HG03066 (cell line): Measurements from ENCODE around the gene GRK1.
"Not testable (repeated sequence)": the region's sequence is repeated elsewhere in the genome, so short reads cannot be mapped to it uniquely, and the experiment has no call there.

Experiments
- ATAC-seq: cut with Tn5 transposase; IDR thresholded peaks from one replicate; pipeline ENCODE4 v1.9.1; 2021; ENCODE audit warnings: low read depth; ENCODE audit not compliant: unreplicated experiment

GRK1 gene

DNA sequence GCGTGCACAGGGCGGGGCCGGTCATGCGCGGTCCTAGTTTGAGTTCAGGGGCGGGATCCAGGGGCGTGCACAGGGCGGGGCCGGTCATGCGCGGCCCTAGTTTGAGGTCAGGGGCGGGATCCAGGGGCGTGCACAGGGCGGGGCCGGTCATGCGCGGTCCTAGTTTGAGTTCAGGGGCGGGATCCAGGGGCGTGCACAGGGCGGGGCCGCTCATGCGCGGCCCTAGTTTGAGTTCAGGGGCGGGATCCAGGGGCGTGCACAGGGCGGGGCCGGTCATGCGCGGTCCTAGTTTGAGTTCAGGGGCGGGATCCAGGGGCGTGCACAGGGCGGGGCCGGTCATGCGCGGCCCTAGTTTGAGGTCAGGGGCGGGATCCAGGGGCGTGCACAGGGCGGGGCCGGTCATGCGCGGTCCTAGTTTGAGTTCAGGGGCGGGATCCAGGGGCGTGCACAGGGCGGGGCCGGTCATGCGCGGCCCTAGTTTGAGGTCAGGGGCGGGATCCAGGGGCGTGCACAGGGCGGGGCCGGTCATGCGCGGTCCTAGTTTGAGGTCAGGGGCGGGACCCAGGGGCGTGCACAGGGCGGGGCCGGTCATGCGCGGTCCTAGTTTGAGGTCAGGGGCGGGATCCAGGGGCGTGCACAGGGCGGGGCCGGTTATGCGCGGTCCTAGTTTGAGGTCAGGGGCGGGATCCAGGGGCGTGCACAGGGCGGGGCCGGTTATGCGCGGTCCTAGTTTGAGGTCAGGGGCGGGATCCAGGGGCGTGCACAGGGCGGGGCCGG, 58.5 kb downstream of the GRK1 start:
- ATAC-seq = not testable (repeated sequence)

DNA sequence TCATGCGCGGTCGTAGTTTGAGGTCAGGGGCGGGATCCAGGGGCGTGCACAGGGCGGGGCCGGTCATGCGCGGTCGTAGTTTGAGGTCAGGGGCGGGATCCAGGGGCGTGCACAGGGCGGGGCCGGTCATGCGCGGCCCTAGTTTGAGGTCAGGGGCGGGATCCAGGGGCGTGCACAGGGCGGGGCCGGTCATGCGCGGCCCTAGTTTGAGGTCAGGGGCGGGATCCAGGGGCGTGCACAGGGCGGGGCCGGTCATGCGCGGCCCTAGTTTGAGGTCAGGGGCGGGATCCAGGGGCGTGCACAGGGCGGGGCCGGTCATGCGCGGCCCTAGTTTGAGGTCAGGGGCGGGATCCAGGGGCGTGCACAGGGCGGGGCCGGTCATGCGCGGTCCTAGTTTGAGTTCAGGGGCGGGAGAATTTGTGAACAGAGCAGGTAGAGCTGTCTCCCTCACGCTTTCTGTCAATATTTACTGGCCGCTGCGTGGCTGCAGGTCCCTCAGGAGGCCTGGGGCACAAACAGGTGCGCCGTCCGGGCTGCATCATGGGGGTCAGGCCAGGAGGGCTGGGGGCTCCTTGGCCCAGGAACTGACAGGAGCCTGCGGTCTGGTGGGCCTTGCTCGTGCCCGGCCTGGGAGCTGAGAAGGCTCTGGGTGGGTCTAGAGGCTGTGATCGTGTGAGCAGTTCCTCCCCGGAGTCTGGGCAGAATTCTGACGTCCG, 59.2 kb downstream of the GRK1 start:
- not testable (repeated sequence) for ATAC-seq

DNA sequence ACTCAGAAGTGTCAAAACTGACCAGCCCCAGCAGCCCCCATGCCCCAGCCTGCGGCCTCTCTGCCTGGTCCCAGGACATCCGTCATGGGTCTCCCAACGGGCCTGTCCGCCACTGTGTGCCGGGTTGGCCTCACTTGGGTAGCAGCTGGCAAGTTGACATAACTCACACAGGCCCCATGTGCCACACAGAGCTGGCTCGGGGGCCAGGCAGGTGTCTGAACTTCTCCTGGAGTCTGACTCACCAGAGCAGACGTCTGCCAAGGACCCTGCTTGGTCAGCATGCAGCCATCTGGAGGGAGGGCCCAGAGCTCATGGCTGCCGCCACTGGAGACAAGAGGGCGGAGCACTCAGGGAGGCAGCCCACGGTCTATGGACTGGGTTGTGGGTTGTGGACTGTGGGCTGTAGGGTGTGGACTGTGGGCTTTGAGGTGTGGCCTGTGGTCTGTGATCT, 60.0 kb downstream of the GRK1 start:
- no peak for ATAC-seq

DNA sequence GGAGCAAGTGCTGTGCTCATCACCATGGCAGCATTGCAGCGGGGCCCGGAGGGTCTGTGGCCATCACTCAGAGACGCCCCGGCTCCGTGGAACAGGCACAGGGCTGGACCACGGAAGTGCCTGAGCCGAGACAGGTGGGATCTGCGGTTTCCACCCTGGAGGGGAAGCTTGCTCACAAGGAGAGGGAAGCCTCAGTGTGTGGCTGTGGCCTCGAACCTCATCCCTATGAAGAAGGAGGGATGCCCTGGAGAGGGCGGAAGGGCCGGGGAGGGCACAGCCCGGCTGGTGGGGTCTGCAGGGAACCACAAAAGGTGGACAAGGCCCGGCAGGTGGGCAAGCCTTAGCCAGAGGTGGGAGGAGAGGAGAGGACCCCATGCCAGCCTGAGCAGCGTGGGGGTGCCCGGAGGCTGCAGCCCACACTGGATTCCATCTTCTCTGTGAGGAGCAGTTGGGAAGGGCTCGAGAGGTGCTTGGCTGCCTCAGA, 61.6 kb downstream of the GRK1 start:
- no peak for ATAC-seq

DNA sequence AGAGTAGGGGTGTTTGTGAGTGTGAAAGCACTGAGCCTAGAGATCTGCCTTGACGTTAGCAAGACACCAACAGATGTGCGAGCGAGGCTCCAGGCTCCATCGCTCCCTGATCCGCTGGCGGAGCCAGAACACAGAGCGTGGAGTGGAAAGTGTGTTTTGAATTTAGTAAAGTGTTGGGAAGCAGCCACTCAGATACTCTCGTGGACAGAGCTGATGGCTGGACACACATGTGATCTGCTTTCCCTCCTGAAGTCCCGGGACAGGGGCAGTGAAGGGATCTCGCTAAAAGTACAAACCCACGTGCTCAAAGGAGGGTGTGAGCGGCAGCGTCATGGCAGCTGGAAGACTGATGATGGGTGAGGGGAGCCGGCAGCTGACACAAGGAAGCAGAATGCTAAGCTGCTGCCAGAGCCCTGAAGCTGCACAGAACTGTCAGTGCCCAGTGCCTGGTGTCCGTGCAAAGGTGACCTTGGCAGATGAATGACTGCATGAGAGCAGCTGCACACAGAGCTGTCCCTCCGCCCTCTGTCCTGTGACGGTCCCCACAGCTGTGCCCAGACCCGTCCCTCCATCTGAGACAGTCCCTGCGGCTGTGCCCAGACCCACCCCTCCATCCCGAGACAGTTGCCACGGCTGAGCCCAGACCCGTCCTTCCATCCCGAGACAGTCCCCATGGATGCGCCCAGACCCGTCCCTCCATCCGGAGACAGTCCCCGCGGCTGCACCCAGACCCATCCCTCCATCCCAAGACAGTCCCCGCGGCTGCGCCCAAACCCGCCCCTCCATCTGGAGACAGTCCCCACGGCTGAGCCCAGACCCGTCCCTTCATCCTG, 62.4 kb downstream of the GRK1 start:
- ATAC-seq = no peak

DNA sequence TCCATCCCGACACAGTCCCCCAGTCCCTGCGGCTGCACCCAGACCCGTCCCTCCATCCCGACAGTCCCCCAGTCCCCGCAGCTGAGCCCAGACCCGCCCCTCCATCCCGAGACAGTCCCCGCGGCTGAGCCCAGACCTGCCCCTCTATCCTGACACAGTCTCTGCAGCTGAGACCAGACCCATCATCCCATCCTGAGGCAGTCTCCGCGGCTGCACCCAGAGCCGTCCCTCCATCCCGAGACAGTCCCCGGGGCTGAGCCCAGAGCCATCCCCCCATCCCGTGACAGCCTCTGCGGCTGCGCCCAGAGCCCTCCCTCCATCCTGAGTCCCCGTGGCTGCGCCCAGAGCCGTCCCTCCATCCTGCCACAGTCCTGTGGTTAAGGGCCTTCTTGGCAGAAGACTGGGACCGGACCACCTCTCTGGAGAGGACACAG, 63.3 kb downstream of the GRK1 start:
- ATAC-seq = no peak

DNA sequence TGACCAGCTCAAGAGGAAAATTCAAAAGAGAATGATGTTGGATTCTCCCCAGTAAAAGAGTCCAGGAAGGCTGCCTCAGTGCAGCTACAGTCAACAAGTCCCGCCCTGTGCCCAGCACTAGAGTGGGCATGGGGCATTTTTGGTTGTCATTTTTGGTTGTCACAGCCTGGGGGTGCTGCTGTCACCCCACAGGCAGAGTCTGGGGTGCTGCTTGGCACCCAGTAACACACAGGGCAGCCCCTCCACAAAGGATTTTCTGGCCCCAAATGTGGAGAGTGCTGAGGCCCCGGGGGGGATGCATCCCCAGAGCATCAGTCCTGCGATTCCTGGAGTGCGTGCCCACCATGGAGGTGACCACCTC, 63.8 kb downstream of the GRK1 start:
- ATAC-seq = no peak

DNA sequence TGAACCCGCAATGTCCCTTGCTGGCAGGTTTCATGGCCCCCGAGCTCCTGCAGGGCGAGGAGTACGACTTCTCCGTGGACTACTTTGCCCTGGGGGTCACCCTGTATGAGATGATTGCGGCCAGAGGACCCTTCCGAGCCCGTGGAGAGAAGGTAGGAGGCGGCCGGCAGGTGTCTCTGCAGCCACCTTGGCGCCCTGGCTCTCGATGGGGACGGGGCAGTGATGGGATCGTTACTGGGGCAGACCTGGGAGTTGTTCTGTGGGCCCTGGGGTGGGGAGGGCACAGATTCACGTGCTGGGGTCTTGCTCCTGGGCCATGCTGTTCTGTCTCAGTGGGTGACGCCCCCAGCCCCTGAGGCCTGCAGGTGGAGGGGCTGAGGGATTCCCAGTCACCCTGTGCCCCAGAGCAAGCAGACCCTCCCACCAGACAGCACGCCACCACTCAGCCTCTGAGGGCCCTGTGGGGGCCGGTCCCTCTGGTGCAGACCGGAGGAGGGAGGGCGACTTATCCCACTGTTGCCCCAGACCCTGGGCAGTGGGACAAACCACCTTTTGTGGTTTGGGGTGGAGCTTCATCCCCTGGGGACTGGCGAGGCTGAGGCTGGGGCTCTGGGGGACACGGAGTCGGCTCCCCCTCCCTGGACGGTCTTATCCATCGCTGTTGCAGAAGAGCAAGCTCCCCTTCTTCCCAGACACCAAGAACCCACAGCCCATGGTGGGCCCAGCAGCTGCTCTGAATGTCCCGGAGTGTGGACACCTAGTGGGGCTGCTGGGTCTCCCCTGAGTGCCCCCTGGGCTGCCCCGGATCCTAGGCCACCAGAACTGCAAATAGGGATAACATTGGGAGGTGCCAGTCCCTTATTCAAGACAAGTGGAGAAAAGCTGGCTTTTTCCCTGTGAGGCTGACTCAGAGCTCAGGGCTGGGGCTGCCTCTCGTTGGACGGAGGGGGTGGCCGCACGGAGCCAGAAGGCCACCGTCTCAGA, 64.5 kb downstream of the GRK1 start:
- ATAC-seq = no peak

DNA sequence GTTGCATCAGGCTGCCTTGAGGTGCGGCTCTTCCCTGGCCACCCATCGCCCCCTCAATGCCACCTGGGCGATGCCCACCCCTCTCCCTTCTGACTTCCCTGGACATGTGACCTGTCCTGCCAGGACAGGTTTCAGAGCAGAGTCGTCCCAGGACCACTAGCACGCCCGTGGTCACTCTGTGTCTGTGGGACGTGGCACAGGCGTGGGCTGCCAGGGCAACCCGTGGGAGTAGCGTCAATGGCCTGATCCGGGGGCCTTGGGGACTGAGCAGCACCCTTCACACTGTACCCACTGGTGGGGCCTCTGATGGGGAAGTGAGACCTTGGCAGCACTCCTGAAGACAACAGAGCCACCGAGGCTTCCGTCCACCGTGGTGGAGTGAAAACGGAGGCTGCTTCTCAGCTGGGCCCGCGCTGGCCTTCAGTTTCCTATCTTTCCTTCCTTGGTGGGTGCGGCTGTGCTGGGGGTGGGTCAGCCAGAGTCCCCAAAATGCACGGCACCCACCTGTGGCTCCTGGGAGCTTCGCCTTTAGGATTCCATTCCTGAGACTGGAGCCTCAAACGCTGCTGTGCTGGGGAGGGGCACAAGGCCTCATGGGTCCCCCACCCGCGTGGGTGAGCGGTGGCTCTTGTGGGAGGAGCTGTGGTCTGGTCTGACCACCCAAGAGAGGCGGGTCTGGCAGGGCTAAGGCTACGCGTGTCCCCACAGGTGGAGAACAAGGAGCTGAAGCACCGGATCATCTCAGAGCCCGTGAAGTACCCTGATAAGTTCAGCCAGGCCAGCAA, 65.3 kb downstream of the GRK1 start:
- no peak for ATAC-seq

DNA sequence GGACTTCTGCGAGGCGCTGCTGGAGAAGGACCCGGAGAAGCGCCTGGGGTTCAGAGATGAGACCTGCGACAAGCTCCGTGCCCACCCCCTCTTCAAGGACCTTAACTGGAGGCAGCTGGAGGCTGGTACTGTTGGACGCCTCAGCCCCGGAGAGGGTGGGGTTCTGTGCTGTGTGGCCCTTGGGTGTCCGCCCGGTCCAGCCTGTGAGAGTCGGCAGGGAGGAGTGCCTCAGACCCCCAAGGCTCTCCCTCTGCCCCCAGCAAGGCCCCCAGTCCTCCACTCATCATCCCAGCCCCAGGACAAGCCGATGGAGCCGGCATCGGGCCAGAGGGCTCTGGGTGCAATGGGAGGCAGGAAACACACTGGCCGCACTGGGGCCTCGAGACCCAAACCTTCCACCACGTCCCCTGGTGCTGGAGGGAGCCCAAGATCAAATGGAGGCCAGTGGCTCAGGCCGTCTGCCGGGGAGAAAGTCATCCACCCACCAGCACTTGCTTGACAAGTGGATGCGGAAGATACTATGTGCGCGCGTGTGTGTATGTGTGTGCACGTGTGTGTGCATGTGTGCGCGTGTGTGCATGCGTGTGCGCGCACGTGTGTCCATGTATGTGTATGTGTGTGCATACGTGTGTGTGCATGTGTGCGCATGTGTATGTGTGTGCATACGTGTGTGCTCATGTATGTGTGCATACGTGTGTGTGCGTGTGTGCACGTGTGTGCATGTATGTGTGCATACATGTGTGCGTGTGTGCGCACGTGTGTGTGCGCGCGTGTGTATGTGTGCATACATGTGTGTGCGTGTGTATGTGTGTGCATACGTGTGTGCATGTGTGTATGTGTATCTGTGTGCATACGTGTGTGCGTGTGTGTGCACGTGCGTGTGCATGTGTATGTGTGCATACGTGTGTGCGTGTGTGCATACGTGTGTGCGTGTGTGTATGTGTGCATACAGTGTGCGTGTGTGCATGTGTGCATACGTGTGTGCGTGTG, 66.2 kb downstream of the GRK1 start:
- no peak for ATAC-seq

DNA sequence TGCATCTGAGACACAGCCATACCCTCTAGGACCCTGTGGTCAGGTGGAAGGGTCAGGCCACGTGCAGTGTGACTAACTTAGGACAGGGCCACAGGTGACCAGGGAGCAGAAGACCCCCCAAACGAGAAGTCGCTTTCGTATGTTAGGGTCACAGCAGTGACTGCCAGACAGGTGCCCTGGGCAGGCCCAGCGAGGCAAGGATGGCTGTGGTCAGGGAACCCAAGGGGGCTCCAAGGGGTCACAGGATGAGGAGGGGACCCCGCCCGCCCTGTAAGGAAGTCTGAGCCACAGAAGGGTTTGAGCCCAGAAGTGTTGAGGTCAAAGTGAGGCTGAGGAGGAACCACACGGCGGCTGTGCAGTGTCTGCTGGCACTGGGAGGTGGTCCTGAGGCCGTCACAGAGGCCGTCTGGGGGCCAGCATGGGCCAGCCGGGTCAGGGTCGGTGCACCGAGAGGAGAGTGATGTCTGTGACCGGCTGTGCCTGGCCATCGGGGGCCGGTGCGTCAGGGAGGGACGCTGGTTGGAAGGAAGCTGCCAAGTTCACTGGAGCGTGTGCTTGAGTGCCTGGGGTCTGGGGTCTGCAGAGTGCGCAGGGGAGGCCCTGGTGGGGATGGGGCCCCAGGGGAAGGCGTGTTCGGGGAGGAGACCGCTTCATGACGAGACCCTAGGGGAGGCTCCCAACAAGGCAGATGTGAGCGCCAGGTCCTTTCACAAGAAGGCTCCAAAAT, 67.2 kb downstream of the GRK1 start:
- no peak for ATAC-seq

DNA sequence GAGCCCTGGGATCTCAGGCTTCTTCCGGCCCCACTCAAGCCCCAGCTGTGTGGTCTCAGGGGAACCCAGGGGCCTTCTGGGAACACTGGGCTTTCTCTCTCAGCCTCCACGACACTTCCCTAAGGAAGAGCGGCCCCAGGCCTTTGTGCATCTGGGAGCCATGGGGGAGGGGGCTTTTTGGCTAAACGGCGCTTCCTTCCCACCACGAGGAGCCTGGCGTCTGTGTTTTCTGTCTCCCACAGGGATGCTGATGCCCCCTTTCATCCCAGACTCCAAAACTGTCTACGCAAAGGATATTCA, 67.8 kb downstream of the GRK1 start:
- ATAC-seq = no peak

DNA sequence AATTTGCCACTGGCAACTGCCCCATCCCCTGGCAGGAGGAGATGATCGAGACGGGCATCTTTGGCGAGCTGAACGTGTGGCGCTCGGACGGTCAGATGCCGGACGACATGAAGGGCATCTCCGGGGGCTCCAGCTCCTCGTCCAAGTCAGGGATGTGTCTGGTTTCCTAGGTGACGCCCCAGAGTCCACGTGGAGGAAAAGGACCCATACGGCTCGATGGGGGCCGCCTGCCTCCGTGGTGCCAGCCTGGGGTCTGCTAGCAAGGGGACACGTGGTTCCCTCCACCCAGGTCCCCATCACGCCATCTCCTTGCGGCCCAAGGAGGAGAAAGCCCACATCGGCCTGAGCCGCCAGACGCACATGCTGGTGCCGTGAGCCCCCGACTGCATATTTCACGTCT, 68.2 kb downstream of the GRK1 start:
- no peak for ATAC-seq

DNA sequence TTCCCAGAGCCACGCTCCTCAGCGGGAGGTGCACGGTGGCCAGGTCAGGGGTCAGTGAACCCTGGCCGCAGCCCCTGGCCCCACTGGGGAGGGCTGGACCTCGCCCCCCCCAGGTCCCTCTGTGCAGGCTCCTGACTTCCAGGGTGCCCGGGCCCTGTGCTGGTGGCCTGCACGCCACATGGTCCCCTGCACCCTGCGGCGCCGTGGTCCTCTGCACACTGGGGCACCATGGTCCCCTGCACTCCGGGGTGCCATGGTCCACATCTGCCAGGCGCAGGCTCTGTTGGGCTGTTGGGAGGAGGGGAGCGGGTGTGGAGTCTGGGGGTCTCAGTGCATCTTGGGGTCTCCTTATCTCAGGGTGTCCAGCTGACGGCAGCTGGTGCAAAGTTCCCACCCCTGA, 68.7 kb downstream of the GRK1 start:
- ATAC-seq = no peak

DNA sequence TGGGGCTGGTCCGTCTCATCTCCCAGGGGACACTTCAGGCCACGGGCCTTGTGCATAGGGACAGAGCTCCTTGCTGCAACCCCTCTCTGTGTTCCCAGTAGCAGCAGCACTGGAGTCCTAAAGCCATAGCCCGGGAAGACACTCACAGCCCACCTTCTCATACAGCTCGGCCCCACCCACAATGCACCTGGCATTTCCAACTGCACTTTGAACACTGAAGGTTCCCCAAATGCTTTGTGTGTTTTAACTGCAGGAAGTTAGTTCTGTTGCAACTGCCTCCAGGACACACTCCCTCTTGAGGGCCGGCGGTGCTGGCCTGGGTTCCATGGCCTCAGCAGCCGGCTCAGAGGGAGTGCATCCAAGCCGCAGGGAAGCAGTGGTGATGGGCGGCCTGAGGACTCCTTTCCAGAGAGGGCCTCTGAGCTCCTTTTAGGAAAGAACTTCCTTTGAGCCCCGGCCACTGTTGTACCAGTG, 69.3 kb downstream of the GRK1 start:
- ATAC-seq = no peak

DNA sequence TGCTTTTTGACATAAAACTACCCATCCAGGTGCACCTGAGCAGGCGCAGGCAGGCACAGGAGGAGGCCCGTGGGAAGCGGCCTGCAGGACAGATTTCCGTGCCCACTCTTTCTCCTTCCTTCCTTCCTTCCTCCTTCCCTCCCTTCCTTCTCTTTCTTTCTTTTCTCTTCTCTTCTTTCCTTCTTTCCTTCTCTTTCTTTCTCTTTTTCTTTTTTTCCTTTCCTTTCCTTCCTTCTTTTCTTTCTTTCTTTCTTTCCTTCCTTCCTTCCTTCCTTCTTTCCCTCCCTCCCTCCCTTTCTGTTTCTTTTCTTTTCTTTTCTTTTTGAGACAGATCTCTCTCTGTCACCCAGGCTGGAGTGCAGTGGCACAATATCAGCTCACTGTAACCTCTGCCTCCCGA, 70.8 kb downstream of the GRK1 start:
- no peak for ATAC-seq

DNA sequence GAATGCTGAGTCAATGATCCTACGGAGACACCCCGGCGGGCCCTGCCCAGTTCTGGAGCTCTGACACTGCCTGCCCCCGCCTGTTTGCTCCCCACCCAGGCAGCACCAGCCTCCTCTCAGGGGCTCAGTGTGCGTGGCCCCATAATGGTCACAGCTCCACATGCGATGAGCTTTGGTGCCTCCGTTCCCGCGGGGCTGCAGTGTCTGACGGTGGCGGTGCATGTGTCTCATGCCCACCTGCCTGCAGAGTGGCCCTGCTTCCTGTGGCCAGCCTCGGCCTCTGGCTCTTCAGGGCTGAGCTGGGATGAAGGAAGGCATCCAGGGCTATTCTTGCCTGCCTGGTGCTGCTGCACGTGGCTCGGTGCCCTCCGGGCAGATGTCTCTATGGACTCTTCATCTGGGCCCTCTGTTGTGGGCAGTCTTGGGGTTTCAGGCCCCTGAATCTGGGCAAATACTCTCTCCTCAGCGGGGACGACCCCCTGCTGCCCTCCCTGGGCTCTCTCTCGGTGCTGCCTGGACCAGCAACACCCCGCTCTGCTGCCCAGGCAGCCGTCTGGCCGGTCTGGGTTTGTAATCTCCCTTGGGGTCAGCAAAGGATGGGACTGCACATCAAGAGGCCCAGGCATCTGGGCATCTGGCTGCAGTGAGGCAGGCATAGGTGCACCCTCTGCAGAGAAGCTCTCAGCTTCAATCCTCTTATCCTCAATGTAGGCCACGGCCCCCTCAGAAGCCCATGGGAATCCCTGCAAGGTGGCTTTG, 72.7 kb downstream of the GRK1 start:
- ATAC-seq = no peak
